Measurements from ENCODE around the gene WBP1.

The WBP1 gene

GRCh38 chr2:74481431-74481830 is 23.2 kb downstream of the WBP1 start:
- peak overlapping the region; percentile 97 for H3K4me3 ChIP-seq (ENCODE audit: low read depth, low read length)

GRCh38 chr2:74481961-74482800 is 23.9 kb downstream of the WBP1 start:
- H3K4me3 ChIP-seq (ENCODE audit: low read depth, low read length): peak overlapping the region; percentile 97

DNA sequence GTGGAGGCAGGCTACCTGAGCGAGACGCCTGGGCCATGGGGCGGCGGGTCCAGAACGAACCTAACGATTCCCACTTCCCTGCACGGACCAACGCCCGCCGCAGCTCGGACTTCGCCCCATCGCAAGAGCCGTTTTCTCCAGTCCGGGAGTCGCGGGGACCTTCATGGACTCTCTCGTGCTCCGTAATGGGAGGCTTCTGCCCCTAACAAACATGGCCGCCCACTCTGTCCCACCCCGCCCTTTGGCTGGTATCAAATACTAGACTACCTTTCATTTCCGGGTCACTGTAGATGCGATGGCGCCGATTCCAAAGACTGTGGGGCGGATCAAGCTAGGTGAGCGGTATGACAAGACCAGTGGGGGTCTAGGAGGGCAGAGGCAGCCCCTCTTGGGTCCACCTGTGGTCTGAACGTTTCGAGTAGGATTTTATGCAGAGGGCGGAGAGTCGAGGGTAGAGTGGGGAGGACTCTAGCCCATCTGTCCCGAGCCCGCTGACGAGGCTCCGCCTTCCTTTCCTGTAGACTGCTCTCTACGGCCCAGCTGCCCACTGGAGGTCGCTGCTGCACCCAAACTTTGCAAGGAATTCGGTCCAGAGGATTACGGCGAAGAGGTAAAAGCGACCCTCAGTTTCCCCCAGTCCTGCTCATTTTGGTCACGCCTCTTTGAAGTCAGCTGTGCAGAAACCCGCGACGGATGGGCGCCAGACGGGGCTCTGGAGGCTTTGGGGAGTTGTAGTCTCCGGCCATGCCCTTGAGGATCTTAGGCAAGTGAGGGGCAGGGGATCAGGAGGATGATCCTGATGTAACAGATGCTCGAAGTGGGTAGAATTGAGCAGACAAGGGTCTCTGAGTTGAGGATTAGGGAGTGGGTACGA is 24.8 kb downstream of the WBP1 start, which contains the start of the genes CCDC142 and TTC31:
TSS of gene CCDC142 (minus strand) at position 198 of the 874 bp plus-strand sequence. CDS start at position 37, 161 bp downstream.
TSS of gene TTC31 (plus strand) at position 281 of the 874 bp plus-strand sequence. CDS start at position 296, 15 bp downstream.
- peak within 1 kb of the TSS; percentile 97 for H3K4me3 ChIP-seq (ENCODE audit: low read depth, low read length)

DNA sequence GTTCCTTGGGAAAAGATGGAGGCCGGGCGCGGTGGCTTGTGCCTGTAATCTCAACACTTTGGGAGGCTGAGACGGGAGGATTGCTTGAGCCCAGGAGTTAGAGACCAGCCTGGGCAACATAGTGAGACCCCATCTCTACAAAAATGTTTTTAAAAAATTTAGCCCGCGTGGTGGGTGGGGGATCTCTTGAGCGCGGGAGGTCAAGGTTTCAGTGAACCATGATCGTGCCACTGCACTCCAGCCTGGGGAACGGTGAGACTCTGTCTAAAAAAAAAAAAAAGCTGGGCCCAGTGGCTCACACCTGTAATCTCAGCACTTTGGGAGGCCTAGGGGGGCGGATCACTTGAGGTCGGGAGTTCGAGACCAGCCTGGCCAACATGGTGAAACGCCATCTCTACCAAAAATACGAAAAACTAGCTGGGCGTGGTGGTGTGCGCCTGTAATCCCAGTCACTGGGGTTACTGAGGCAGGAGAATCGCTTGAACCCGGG is 25.5 kb downstream of the WBP1 start:
- peak overlapping the region; percentile 97 for H3K4me3 ChIP-seq (ENCODE audit: low read depth, low read length)

DNA sequence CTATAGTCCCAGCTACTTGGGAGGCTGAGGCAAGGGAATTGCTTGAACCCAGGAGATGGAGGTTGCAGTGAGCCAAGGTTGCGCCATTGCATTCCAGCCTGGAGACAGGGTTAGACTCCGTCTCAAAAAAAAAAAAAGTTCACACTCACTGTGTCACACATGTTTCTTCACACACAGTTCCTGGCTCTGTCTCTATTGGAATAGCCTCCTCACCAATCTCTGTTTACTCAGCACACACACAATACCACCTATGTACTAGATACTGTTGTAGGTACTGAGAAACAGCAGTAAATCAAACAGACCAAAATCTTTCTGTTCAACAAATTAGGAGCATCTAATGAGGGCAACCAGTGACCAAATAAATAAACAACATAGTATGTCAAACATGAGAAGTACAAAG is 27.9 kb downstream of the WBP1 start:
- H3K4me3 ChIP-seq (ENCODE audit: low read depth, low read length): no peak overlapping the region

GRCh38 chr2:74488643-74489481 is 30.6 kb downstream of the WBP1 start:
- H3K4me3 ChIP-seq (ENCODE audit: low read depth, low read length): no peak overlapping the region

GRCh38 chr2:74489906-74490305 is 31.7 kb downstream of the WBP1 start:
- no peak overlapping the region for H3K4me3 ChIP-seq (ENCODE audit: low read depth, low read length)

- no peak overlapping the region for H3K4me3 ChIP-seq (ENCODE audit: low read depth, low read length)
These were observed 33.7 kb downstream of the WBP1 start for GRCh38 chr2:74491648-74492544.

DNA sequence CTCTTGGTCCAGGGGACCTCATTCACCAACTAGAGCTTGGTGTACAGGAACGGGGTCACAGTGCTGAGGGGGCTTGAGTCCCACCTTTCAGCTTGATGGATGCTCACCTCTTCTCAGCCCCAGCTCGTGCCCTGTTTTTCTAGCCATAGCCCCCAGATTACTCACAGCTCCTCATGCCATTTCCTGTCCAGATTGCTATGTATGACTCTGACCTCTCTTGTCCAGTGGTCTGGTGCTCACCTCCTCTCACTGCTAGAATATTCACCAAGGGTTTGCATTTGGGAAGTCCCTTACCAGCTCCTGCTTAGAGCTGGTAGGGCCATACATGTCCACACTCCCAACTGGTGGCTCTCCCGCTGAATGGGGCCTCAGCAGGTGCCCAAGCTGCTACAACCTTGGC is 35.3 kb downstream of the WBP1 start:
- no peak overlapping the region for H3K4me3 ChIP-seq (ENCODE audit: low read depth, low read length)

- H3K4me3 ChIP-seq (ENCODE audit: low read depth, low read length): no peak overlapping the region
These were observed 37.2 kb downstream of the WBP1 start for GRCh38 chr2:74495440-74495839.

- H3K4me3 ChIP-seq (ENCODE audit: low read depth, low read length): no peak overlapping the region
These were observed 38.9 kb downstream of the WBP1 start for GRCh38 chr2:74496997-74497776.

DNA sequence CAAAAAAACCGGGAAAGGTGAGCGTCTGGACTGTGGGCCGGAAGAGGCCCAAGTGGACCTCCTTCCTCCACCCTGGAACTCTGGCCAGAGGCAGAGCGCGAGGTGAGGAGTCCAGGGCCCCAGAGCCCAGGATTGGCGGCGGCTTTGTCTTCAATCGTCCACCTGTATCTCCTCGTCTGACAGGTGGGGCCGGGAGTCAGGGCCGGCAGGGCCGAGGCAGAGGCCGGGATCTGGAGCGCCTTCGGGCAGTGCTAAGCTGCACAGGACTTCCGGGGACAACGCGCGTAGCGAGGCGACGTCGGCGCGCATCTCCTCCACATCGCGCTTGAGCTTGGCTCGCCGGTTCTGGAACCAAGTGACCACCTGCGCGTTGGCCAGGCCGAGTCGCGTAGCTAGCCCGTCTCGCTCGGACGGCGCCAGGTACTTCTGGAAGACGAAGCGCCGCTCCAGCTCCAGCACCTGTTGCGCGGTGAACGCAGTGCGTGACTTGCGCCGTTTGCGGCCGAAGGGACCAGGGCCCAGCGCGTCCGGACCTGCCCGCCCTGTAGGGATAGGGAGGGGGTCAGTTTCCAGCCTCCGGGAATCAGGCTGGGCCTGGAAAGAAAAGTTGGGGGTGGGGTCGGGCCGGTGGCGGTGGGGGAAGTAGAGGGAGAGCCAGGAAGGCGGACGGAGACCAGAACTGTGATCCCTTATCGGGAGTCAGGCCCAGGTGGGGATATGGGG is 39.7 kb downstream of the WBP1 start:
- H3K4me3 ChIP-seq (ENCODE audit: low read depth, low read length): peak overlapping the region; percentile 29

- peak overlapping the region; percentile 29 for H3K4me3 ChIP-seq (ENCODE audit: low read depth, low read length)
These were observed 40.4 kb downstream of the WBP1 start for GRCh38 chr2:74498500-74499266.

GRCh38 chr2:74499267-74499939 is 41.2 kb downstream of the WBP1 start, which contains the start of gene LBX2:
TSS of gene LBX2 (minus strand) at chr2:74499603. CDS start at chr2:74499537, 66 bp downstream.
- H3K4me3 ChIP-seq (ENCODE audit: low read depth, low read length): peak within 1 kb of the TSS; percentile 20

DNA sequence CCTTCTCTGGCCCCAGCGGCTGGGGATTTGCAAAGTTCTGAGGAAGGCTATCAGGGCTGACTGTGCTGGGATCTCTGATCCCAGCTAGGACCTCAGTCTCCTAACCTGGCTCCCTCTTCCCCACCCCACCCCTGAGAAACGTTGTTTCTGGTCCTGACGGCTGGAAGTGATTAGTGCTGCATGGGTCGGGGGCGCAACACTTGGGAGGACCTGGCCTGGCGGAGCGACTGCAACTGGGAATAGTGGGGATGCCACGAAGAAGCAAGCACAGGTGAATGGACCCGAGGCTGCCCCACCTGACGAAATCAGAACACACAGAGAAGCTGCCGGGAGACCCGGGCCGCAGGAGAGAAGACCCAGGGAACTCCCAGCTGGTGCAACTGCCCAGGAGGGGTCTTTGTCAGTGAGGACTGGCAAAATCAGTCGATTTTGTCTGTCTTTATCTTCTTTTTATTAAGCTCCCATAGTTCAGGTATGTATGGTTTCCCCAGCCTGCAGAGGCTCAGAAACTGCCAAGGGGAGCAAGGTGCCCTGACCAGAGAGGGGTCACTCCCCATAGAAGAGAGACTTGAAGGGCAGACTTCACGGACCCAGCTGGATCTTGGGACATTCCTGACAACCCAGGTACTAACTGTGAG is 41.8 kb downstream of the WBP1 start:
- H3K4me3 ChIP-seq (ENCODE audit: low read depth, low read length): no peak overlapping the region

GRCh38 chr2:74500578-74500946 is 42.3 kb downstream of the WBP1 start:
- no peak overlapping the region for H3K4me3 ChIP-seq (ENCODE audit: low read depth, low read length)

Measured in iPS-11a (cell line).